Stimulated activated naive CD8-positive, alpha-beta T cell treated with anti-CD3 and anti-CD28 coated beads, Interleukin-15, amount 100 ng/mL, for 72 hours (primary cell): ENCODE measurements around the gene NSG2.
A peak's percentile ranks its signal among the peaks of the same experiment; 100 is the strongest.
"Not testable (repeated sequence)": the region's sequence is repeated elsewhere in the genome, so short reads cannot be mapped to it uniquely, and the experiment has no call there.

Source experiments
- ATAC-seq: fragments of 150-1000 bp; cut with Tn5 transposase; 2 replicates; pipeline ENCODE4 v1.10.0; 2021; ENCODE audit warnings: mild to moderate bottlenecking, moderate library complexity
- DNase-seq, 2 donors: peaks; one replicate each; pipeline ENCODE4 v3.0.0; 2021 to 2022
- H3K27ac Mint-ChIP-seq, 2 donors: one replicate each; pipeline ENCODE4 v1.8.0; 2022; ENCODE audit warnings: mild to moderate bottlenecking in 2 of 2, mixed read lengths in 2 of 2, moderate library complexity in 2 of 2
- H3K27me3 Mint-ChIP-seq: one replicate; pipeline ENCODE4 v1.8.0; 2022; ENCODE audit warnings: mixed read lengths
- H3K4me1 Mint-ChIP-seq: one replicate; pipeline ENCODE4 v1.8.0; 2022; ENCODE audit warnings: mild to moderate bottlenecking, mixed read lengths
- H3K4me3 Mint-ChIP-seq, 2 donors: one replicate each; pipeline ENCODE4 v1.8.0; 2022; ENCODE audit warnings: mild to moderate bottlenecking in 2 of 2, mixed read lengths in 2 of 2, moderate library complexity in 1 of 2
- H3K9me3 Mint-ChIP-seq, 2 donors: one replicate each; pipeline ENCODE4 v1.8.0; 2022; ENCODE audit warnings: mixed read lengths in 2 of 2

Gene NSG2

DNA sequence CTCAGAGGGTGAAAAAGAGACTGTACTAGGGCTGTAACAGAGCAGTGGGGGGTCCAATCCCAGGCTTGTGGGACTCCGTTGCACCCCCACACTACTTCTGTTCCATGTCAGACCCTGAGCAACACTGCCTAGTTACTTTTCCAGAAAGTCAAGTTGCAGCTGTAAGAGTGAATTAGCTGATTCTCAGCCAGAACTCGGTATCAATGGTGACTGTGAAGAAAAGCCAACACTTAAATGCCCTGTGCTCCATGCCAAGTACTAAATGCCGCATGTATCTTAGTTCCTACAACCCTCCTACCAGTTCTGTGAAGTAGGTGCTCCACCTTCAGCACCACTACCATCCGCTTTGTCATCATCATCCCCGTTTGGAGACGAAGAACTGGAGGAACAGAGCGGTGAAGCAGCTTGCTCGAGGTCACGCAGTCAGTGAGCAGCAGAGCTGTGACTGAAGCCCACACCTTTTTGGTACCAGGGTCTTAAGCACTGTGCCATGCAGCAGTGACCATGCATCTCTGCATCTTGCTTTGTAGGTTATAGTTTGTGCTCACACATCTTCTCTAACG lies 64.3 kb downstream of the NSG2 start:
- Mint-ChIP-seq H3K27ac (no peak overlapping the region), H3K27me3 (peaks cover 8% of the 10 kb centered on the region), H3K9me3 (no peaks in the 10 kb centered on the region), H3K4me3 (no peak overlapping the region), H3K4me1 (no peaks in the 10 kb centered on the region)
- DNase-seq (no peak), ATAC-seq (no peak)

DNA sequence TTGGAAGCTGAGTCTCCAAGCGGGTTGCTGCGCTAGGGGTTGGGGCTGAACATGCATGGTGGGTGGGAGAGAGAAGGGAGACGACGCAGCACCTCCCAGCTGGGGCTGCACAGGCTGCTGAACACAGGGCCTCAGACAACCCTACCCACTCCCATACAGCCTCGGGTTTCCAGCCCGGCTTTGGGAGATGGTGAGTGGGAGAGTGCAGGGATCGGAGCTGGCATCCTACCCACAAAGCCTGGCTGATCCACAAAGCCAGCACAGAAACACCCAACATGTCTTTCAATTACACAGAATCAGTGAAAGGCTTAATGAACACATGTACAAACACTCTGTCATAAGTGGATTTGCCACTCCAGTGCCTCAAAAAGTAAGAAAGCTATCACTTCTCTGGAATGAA lies 64.8 kb downstream of the NSG2 start:
- no peak for DNase-seq
- H3K9me3 Mint-ChIP-seq = no peaks in the 10 kb centered on the region
- H3K27me3 Mint-ChIP-seq = peaks cover 12% of the 10 kb centered on the region
- ATAC-seq = no peak
- H3K27ac Mint-ChIP-seq = no peak overlapping the region
- H3K4me3 Mint-ChIP-seq = no peak overlapping the region
- H3K4me1 Mint-ChIP-seq = no peaks in the 10 kb centered on the region

DNA sequence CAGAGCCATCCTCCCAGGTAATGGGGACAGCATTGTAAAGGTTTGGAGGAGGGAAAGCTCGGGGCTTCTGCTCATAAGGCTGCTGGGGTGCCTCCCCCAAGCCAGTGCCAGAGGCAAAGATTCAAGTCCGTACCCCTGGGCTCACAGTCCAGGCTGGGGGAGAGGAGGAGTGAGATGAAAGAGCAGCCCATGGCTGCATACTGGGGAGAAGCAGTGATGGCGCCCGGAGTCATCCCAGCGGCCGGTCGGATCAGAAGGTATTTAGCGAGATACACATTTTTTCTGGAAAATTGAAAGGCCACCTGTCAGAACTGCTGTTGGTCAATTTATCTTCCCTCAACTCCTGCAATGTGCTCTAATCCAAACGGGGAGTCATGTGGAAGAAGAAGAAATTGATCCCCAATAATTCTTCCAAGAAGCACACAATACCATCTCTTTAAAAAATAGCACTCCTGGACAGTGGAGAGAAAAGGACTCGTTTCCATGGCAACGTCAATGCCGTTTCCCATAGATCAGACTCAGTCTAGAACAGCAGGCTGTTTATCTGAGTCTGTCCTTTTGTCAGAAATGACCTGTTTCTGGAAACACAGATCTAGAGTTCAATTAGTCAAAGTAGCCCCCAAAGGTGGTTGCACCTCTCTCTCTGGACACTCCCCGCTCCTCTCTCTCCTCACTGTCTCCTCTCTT lies 65.9 kb downstream of the NSG2 start:
- no peak overlapping the region for H3K4me3 Mint-ChIP-seq
- ATAC-seq (no peak), DNase-seq (no peak)
- H3K9me3 Mint-ChIP-seq = no peaks in the 10 kb centered on the region
- H3K27ac Mint-ChIP-seq = no peak overlapping the region
- H3K27me3 Mint-ChIP-seq = peaks cover 16% of the 10 kb centered on the region
- H3K4me1 Mint-ChIP-seq = no peaks in the 10 kb centered on the region

DNA sequence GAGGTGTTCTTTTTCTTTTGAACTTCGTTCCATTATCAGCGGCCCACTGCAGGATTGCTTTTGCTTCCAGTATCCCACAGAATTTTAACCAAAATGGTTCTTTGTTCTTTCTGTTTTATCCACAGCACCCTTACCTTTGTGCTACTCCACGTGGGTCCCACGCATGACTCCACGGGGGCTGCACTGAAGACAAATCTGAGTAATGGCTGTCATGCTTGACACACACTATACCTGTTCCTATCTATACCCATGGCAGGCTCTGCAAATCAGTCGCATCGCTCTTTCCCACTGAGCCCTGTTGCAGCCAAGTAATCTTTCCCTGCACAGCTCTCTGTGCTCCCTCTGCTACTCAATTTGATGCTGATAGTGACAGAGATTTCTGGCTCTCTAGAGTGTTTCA lies 69.7 kb downstream of the NSG2 start:
- DNase-seq (no peak), ATAC-seq (no peak)
- Mint-ChIP-seq H3K4me1 (no peaks in the 10 kb centered on the region), H3K27me3 (peaks cover 16% of the 10 kb centered on the region), H3K9me3 (no peaks in the 10 kb centered on the region), H3K4me3 (no peak overlapping the region), H3K27ac (no peak overlapping the region)

DNA sequence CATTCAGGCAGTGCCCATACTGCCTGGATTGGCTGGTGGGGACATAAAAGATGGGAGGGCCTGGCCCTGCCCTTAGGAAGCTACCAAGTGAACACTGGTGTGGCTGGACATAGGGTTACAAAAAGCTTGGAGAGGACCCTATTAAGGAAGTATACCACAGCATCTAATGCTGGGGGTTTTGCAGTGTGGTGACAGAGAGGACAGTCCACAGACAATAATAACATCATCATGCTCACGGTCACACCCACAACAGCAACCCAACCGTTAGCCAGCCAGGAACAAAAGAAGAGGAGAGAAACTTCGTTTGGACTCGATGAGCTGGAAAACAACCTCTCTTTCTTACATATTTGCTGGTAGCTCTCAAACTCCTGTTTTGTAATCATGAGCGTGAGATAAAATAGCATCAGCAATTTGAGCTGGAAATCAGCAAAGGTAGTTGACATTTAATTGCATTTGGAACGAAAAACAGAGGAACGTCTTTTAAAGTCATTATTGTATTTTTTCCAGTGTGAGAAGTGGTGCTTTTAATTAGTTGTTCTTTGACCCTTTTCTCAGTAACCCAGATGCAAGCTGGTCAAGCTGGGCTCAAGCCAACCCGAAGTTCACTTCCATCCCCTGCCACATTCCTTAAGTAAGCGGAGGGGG lies 73.4 kb downstream of the NSG2 start:
- Mint-ChIP-seq H3K27ac (no peak overlapping the region), H3K9me3 (no peaks in the 10 kb centered on the region), H3K4me3 (no peak overlapping the region), H3K4me1 (no peaks in the 10 kb centered on the region), H3K27me3 (peaks cover 8% of the 10 kb centered on the region)
- DNase-seq = no peak
- no peak for ATAC-seq

DNA sequence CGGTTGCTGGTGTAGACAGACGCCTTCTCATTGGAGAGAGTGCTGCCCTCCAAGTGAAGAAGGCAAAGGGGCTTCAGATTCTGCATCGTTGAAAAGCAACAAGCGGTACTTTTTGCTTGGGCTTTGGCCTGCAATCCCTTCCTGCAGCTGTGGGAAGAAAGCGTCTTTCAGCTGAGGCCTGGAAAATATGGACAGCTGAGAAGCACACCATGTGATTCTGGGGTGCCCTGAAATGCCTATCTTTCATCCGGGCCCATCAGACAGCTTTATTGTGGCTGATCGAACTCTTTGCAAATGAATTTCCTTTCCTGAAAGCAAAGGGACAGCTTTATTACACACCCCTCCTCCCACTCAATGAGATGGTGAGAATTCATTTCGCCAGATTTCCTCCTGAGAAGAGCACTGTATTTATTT lies 74.0 kb downstream of the NSG2 start:
- no peak overlapping the region for H3K4me3 Mint-ChIP-seq
- no peaks in the 10 kb centered on the region for H3K9me3 Mint-ChIP-seq
- H3K27me3 Mint-ChIP-seq = peaks cover 8% of the 10 kb centered on the region
- H3K4me1 Mint-ChIP-seq = no peaks in the 10 kb centered on the region
- H3K27ac Mint-ChIP-seq = no peak overlapping the region
- no peak for DNase-seq
- no peak for ATAC-seq

DNA sequence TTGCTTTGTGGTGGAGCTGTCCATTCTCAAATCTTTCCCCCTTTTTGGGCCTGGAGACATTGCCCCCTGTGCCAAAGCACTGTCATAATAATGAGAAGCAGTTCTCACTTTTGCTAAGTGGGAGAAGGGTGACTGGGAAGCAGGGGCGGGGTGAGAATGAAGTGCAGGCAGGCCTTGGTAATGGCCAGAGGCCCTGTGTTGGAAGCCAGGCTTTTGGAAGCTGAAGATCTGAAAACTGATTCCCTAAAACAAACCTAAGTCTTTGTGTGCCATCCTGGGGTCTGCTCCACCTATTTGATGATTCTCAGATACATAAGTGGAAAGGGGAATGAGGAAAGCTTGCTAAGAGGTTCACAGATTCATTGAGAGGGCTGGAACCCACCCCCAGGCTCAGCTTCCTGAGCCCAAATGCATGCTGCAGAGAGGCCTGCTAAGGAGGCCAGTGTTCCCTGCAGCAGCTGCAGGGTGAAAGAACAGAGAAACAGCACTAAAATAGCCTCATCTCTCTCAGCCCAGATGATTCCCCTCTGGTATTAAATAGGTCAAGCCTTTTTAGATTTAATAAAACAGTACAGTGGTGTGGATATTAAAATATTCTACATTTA lies 75.0 kb downstream of the NSG2 start:
- Mint-ChIP-seq H3K4me3 (no peak overlapping the region), H3K9me3 (peaks cover 0 to 2% of the 10 kb centered on the region in 2 donors), H3K4me1 (no peaks in the 10 kb centered on the region), H3K27ac (no peak overlapping the region), H3K27me3 (peaks cover 2% of the 10 kb centered on the region)
- DNase-seq (no peak), ATAC-seq (no peak)

DNA sequence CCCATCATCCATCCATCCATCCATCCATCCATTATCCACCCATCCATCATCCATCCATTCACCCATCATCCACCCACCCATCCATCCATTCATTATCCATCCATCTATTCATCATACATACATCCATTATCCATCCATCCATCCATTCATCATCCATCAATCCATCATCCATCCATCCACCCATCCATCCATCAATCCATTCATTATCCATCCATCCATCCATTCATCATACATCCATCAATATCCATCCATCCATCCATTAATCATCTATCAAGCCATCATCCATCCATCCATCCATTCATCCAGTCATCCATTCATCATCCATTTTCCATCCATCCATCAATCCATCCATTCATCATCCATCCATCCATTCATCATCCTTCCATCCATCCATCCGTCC lies 89.0 kb downstream of the NSG2 start:
- Mint-ChIP-seq H3K4me1 (no peaks in the 10 kb centered on the region), H3K9me3 (peaks cover 0 to 13% of the 10 kb centered on the region in 2 donors), H3K27me3 (no peaks in the 10 kb centered on the region), H3K27ac (no peak overlapping the region), H3K4me3 (no peak overlapping the region)
- DNase-seq = no peak
- no peak for ATAC-seq

DNA sequence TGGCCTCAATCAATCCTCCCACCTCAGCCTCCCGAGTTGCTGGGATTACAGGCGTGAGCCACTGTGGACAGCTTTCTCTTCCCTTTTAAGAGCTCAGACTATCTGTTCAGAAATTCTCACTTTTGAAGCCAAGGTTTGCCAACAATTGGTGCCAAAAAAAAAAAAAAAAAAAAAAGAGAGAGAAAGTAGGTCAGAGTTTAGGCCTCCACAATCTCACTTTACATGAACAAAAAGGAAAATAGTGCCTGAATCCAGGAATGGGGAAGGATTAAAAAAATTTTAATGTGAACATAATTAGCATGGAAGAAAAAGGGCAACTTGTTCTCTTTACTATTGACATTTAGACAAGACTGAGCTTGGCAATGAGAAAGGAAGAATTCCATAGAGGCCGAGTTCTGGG lies 94.1 kb downstream of the NSG2 start:
- Mint-ChIP-seq H3K27me3 (peaks cover 8% of the 10 kb centered on the region), H3K4me1 (no peaks in the 10 kb centered on the region), H3K4me3 (no peak overlapping the region), H3K27ac (no peak overlapping the region), H3K9me3 (peaks cover 0 to 7% of the 10 kb centered on the region in 2 donors)
- ATAC-seq = no peak
- DNase-seq = no peak

DNA sequence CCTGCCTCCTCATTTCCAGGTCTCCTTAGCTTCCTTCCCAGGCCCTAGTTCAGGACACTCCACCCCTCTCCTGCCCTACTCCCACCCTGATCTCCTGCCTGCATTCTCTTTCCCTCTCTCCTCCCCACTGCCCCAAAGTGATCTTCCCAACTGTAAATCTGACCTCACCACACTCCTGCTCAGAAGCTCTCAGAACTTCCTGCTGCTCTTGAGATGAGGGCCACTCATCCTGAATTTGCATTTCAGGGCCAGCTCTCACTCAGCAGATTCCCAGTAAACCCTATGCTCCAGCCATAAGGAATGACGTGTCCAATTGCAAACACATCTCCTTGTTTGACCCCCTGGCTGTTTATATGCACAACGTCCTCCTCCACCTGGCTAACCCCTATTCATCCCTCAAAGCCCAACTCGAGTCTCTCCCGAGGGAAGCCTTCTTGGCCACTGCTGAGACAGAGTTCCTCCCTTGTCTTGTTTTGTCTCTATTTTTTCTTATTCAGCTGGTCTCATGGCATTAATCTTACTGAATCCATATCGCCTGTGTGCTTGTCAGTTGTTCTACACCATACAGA lies 95.0 kb downstream of the NSG2 start:
- no peak overlapping the region for H3K4me3 Mint-ChIP-seq
- H3K4me1 Mint-ChIP-seq = no peaks in the 10 kb centered on the region
- peaks cover 15% of the 10 kb centered on the region for H3K27me3 Mint-ChIP-seq
- DNase-seq (no peak), ATAC-seq (no peak)
- peaks cover 0 to 7% of the 10 kb centered on the region in 2 donors for H3K9me3 Mint-ChIP-seq
- H3K27ac Mint-ChIP-seq = no peak overlapping the region

DNA sequence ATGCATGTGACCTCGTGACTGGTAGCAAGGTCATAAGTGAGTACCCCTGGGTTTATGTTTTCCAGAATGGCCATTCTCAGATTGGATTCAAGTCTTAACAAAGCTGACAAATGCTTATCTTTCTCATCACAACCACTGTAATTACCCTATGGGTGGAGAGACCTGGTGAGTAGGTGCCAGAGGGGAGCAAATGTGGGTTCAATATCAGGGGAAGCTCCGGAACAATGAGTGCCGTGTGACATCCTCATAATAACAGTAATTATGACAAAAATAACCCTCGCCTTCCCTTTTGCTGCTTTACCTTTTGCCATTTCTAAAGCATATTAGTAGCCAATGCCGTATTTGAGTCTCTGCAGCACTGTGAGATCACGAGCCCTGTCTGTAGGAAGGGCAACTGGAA lies 95.9 kb downstream of the NSG2 start:
- H3K4me3 Mint-ChIP-seq = no peak overlapping the region
- H3K27me3 Mint-ChIP-seq = peaks cover 15% of the 10 kb centered on the region
- no peak for DNase-seq
- H3K27ac Mint-ChIP-seq = no peak overlapping the region
- ATAC-seq = no peak
- H3K4me1 Mint-ChIP-seq = peaks cover 7% of the 10 kb centered on the region
- peaks cover 0 to 7% of the 10 kb centered on the region in 2 donors for H3K9me3 Mint-ChIP-seq

DNA sequence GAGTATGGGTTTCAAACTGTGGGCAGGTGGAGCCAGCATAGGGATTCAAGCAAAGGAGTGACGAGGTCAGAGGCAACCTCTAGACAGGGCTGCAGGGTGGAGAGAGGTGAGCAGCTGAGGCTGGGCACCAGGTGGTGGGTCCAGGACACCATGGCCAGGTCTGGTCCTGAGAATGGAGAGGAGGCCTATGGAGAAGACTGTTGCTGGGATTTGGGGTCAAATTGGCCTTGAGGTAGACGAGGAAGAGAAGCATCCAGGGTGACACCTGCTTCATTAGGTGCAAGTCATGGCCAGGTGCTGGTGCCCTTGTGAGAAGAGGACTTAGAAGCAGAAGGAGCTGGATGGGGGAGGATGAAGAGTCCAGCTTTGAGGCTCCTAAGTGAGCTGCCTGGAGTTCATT lies 99.6 kb downstream of the NSG2 start:
- no peak for DNase-seq
- Mint-ChIP-seq H3K4me3 (no peak overlapping the region), H3K9me3 (no peaks in the 10 kb centered on the region), H3K27me3 (peaks cover 18% of the 10 kb centered on the region), H3K27ac (peak overlapping the region; percentile 62 to 89), H3K4me1 (peaks cover 7% of the 10 kb centered on the region)
- ATAC-seq = no peak

DNA sequence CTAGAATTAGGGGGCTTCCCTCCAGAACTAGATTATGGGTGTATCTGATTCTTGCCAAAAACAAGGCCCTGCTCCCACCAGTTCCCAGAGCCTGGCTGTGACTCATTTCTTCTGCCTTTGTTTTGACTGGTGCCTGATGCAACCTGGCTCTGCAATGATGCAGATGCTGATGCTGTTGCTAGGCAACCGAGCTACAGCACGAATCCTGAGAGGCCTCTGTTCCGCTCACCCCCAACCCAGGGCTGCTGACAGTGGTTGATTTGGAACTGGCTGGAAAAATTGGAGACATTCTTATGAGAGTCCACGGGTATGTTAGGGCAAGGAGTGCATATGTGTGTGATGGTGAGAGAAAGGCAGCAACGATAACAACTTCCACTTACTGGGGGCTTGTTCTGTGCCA lies 100.3 kb downstream of the NSG2 start:
- DNase-seq (peak; percentile 4 to 56), ATAC-seq (peak; percentile 75)
- peaks cover 15% of the 10 kb centered on the region for H3K27me3 Mint-ChIP-seq
- H3K4me3 Mint-ChIP-seq = no peak overlapping the region
- H3K4me1 Mint-ChIP-seq = peaks cover 7% of the 10 kb centered on the region
- H3K27ac Mint-ChIP-seq = peak overlapping the region in 1 of 2 donors; percentile 3
- H3K9me3 Mint-ChIP-seq = no peaks in the 10 kb centered on the region

DNA sequence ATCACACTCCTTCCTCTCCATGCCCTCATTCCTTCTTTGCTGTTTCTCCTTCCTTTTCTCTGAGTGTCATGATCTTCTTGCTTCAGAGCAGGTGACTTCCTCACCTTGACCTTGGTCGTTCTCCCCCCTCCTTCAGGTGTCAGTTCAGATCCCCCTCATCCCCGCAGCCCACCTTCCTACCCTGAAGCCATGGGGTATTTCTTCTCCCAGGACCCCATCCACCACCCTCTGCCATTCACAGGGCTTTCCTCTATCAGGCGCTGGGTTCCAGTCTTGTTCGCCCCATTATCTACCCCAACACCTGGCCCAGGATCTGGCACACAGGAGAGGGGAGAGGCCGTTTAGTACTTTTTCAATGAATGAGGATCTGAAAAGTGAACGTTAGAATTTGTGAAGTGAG lies 101.0 kb downstream of the NSG2 start:
- ATAC-seq (no peak), DNase-seq (no peak)
- Mint-ChIP-seq H3K4me3 (no peak overlapping the region), H3K27ac (peak overlapping the region; percentile 82 to 88), H3K9me3 (no peaks in the 10 kb centered on the region), H3K4me1 (peaks cover 7% of the 10 kb centered on the region), H3K27me3 (peaks cover 15% of the 10 kb centered on the region)

DNA sequence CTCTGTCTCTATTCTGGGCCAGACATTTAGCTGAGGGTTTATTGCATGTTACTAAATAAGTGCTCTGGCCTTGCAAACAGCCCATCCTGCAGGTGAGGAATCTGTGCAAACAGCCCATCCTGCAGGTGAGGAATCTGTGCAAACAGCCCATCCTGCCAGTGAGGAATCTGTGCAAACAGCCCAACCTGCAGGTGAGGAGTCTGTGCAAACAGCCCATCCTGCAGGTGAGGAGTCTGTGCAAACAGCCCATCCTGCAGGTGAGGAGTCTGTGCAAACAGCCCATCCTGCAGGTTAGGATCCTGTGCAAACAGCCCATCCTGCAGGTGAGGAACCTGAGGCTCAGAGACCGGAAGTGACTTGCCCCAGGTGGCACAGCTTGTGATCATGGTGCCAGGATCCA lies 101.5 kb downstream of the NSG2 start:
- not testable (repeated sequence) for H3K4me1 Mint-ChIP-seq, H3K9me3 Mint-ChIP-seq, H3K4me3 Mint-ChIP-seq, ATAC-seq, DNase-seq
- Mint-ChIP-seq H3K27ac (peak overlapping the region in 1 of 2 donors; percentile 82), H3K27me3 (peaks cover 15% of the 10 kb centered on the region)

DNA sequence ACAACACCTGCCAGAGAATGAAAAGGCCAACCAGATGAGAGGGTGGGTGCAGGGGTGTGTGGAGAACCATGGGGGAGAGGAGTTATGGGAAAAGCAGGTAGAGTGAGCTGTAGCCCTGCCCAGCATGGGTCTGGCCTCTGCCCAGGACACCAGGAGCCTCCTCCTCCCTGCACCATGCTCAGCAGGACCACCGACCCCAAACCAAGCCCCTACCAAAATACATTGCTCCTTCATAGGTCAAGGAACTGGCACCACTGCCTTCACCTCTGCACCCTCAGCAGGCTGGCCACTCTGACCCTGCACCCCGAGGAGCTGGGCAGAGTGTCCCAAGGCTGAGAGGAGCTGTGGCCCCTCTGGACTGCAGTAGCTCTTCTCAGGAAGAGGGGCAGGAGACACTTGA lies 102.0 kb downstream of the NSG2 start:
- DNase-seq = no peak
- H3K27ac Mint-ChIP-seq = no peak overlapping the region
- no peak overlapping the region for H3K4me3 Mint-ChIP-seq
- peaks cover 7% of the 10 kb centered on the region for H3K4me1 Mint-ChIP-seq
- ATAC-seq = no peak
- peaks cover 15% of the 10 kb centered on the region for H3K27me3 Mint-ChIP-seq
- H3K9me3 Mint-ChIP-seq = peaks cover 0 to 5% of the 10 kb centered on the region in 2 donors
